Measurements from ENCODE around the gene BCAS3. TPM values are rescaled to one million over a fixed set of nuclear protein-coding genes. Genes with fewer than 3 reads are reported as not detected.

Gene BCAS3
- total RNA-seq, 2 experiments from 2014 or later = 13.4 to 14.5 TPM

GRCh38 chr17:61368049-61368831 is 690.6 kb downstream of the BCAS3 start:
- ChIA-PET CTCF (ENCODE audit: unreplicated experiment) (no interaction called here), POLR2A (interaction anchor here (0.6 kb wide), 1 partner anchor 1305 kb away, joined by 3 read pairs; no protein-coding TSS in a partner anchor)
- intact Hi-C loops (cut with micrococcal nuclease; ENCODE audit: unreplicated experiment) = no loop called here
- Histone ChIP-seq H3K9me2 (ENCODE audit: insufficient read depth, low read length) (no peaks in the 10 kb centered on the region), H3K9me3 (ENCODE audit: low read length) (no peaks in the 10 kb centered on the region), H2AFZ (ENCODE audit: low read length) (no peak overlapping the region), H3K79me2 (ENCODE audit: insufficient read depth, low read depth, low read length) (no peaks in the 10 kb centered on the region), H3K4me3 (ENCODE audit: low read depth, low read length, poor library complexity, severe bottlenecking) (no peak overlapping the region), H3K27ac (ENCODE audit: low read depth, low read length, poor library complexity, severe bottlenecking) (no peak overlapping the region), H4K20me1 (ENCODE audit: insufficient read depth, low read length) (no peaks in the 10 kb centered on the region), H3K4me2 (ENCODE audit: low read length) (no peak overlapping the region), H3K4me1 (ENCODE audit: insufficient read depth, low read length, poor library complexity, severe bottlenecking) (no peaks in the 10 kb centered on the region), H3K36me3 (ENCODE audit: insufficient read depth, low read length) (no peaks in the 10 kb centered on the region)
- DNase-seq (ENCODE audit: low spot score) = no peak
- no TSS peak for BruUV-seq (replicated peaks)
- TF ChIP-seq, protein P1, sequence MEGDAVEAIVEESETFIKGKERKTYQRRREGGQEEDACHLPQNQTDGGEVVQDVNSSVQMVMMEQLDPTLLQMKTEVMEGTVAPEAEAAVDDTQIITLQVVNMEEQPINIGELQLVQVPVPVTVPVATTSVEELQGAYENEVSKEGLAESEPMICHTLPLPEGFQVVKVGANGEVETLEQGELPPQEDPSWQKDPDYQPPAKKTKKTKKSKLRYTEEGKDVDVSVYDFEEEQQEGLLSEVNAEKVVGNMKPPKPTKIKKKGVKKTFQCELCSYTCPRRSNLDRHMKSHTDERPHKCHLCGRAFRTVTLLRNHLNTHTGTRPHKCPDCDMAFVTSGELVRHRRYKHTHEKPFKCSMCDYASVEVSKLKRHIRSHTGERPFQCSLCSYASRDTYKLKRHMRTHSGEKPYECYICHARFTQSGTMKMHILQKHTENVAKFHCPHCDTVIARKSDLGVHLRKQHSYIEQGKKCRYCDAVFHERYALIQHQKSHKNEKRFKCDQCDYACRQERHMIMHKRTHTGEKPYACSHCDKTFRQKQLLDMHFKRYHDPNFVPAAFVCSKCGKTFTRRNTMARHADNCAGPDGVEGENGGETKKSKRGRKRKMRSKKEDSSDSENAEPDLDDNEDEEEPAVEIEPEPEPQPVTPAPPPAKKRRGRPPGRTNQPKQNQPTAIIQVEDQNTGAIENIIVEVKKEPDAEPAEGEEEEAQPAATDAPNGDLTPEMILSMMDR (conservative IDR thresholded peaks at IDR 0.05; ENCODE audit: low read length) = no peak
- no peak for TF ChIP-seq EZH2phosphoT487 (IDR thresholded peaks at IDR 0.05; ENCODE audit: borderline replicate concordance, low read depth, low read length)

GRCh38 chr17:61368832-61369450 is 691.3 kb downstream of the BCAS3 start:
- DNase-seq (ENCODE audit: low spot score) = no peak
- intact Hi-C loops (cut with micrococcal nuclease; ENCODE audit: unreplicated experiment) = no loop called here
- H3K4me1 ChIP-seq (ENCODE audit: insufficient read depth, low read length, poor library complexity, severe bottlenecking) = no peaks in the 10 kb centered on the region
- POLR2A ChIA-PET = no interaction called here
- BruUV-seq (replicated peaks) = no TSS peak
- H4K20me1 ChIP-seq (ENCODE audit: insufficient read depth, low read length) = no peaks in the 10 kb centered on the region
- no peaks in the 10 kb centered on the region for H3K36me3 ChIP-seq (ENCODE audit: insufficient read depth, low read length)
- no peak overlapping the region for H2AFZ ChIP-seq (ENCODE audit: low read length)
- TF ChIP-seq EZH2phosphoT487 (IDR thresholded peaks at IDR 0.05; ENCODE audit: borderline replicate concordance, low read depth, low read length) = no peak
- TF ChIP-seq, protein P1 (conservative IDR thresholded peaks at IDR 0.05; ENCODE audit: low read length) = no peak
- no peaks in the 10 kb centered on the region for H3K79me2 ChIP-seq (ENCODE audit: insufficient read depth, low read depth, low read length)
- H3K27ac ChIP-seq (ENCODE audit: low read depth, low read length, poor library complexity, severe bottlenecking) = no peak overlapping the region
- H3K9me3 ChIP-seq (ENCODE audit: low read length) = no peaks in the 10 kb centered on the region
- no peaks in the 10 kb centered on the region for H3K9me2 ChIP-seq (ENCODE audit: insufficient read depth, low read length)
- H3K4me2 ChIP-seq (ENCODE audit: low read length) = no peak overlapping the region
- CTCF ChIA-PET (ENCODE audit: unreplicated experiment) = no interaction called here
- no peak overlapping the region for H3K4me3 ChIP-seq (ENCODE audit: low read depth, low read length, poor library complexity, severe bottlenecking)

DNA sequence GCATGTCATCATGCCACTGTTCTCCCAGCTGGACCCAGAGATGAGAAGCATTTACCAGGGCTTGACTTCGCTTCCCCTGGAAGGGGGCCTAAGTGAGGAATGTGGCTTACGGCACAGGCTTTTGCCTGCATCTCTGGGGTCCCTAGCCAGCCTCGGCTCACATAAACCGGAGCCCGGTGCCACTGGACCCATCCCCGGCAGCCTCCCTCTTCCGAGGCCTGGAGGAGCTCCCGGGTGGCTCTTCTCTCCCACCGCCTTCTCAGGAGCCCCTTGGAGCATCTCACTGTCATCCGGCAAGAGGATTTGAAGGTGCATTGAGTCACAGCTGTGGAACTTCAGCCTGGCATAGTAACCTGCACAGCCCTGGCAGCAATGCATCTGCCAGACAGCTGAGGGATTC is 692.1 kb downstream of the BCAS3 start:
- Histone ChIP-seq H3K4me1 (ENCODE audit: insufficient read depth, low read length, poor library complexity, severe bottlenecking) (no peaks in the 10 kb centered on the region), H3K36me3 (ENCODE audit: insufficient read depth, low read length) (no peaks in the 10 kb centered on the region), H2AFZ (ENCODE audit: low read length) (no peak overlapping the region), H3K79me2 (ENCODE audit: insufficient read depth, low read depth, low read length) (no peaks in the 10 kb centered on the region), H3K4me3 (ENCODE audit: low read depth, low read length, poor library complexity, severe bottlenecking) (no peak overlapping the region), H3K27ac (ENCODE audit: low read depth, low read length, poor library complexity, severe bottlenecking) (no peak overlapping the region), H3K9me2 (ENCODE audit: insufficient read depth, low read length) (no peaks in the 10 kb centered on the region), H4K20me1 (ENCODE audit: insufficient read depth, low read length) (no peaks in the 10 kb centered on the region), H3K4me2 (ENCODE audit: low read length) (no peak overlapping the region), H3K9me3 (ENCODE audit: low read length) (no peaks in the 10 kb centered on the region)
- TF ChIP-seq EZH2phosphoT487 (IDR thresholded peaks at IDR 0.05; ENCODE audit: borderline replicate concordance, low read depth, low read length) = no peak
- TF ChIP-seq, protein P1 (conservative IDR thresholded peaks at IDR 0.05; ENCODE audit: low read length) = no peak
- intact Hi-C loops (cut with micrococcal nuclease; ENCODE audit: unreplicated experiment) = no loop called here
- no TSS peak for BruUV-seq (replicated peaks)
- ChIA-PET CTCF (ENCODE audit: unreplicated experiment) (no interaction called here), POLR2A (interaction anchor here (0.6 kb wide), 1 partner anchor 304 kb away, joined by 3 read pairs; no protein-coding TSS in a partner anchor)
- DNase-seq (ENCODE audit: low spot score) = no peak
